DMS 273 (cell line): Measurements from ENCODE around the gene MROH9.
"Not testable (repeated sequence)": the region's sequence is repeated elsewhere in the genome, so short reads cannot be mapped to it uniquely, and the experiment has no call there.

Experiments
- DNase-seq: peaks from one replicate; lab custom pipeline; 2025; ENCODE audit not compliant: unreplicated experiment; lab: John Stamatoyannopoulos, UW

Gene MROH9

DNA sequence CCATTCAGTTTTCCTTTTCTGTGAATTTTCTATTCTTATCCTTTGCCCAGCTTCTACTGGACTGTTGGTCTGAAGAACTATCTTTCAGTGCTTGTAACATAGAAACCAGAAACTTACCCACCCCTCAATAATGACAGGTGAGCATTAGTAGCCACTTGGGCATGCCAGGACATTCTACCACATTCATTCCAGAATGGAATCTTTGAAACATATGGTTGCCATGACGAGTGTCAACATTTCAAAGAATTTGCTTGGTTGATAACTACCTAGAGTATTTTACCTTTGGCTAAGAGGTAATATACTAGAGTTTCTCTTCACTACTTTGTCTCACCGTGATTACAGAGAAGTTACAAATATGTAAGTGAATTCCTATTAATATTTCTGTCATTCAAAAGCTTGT, at the start of gene MROH9:
MROH9 (plus strand) TSS at position 304 of the 400 bp plus-strand sequence. CDS start 10,023 bp downstream, outside the sequence.
- DNase-seq: no peak

DNA sequence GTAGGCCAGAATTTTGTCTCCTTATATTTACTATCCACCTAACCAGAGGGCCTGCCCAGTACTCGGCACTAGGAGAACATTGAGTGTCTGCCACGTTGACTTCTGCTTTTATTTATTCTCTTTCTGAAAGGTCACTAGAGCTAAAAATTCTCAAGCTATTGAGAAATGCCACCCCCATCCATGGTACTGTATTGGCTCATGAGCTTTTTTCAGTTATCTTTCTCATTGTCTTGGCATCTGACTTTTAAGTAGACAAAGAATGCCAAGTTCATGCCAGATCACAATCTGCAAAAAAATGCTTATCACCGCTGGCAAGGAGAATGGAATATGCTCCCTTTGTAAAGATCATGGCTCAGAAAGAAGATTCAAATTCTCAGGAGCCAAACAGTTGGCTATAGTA, 49.8 kb upstream of the MROH9 start:
- no peak for DNase-seq

- no peak for DNase-seq
These were observed 48.9 kb upstream of the MROH9 start for GRCh38 chr1:170886460-170886859.

GRCh38 chr1:170887726-170888125, 47.6 kb upstream of the MROH9 start:
- DNase-seq: no peak

DNA sequence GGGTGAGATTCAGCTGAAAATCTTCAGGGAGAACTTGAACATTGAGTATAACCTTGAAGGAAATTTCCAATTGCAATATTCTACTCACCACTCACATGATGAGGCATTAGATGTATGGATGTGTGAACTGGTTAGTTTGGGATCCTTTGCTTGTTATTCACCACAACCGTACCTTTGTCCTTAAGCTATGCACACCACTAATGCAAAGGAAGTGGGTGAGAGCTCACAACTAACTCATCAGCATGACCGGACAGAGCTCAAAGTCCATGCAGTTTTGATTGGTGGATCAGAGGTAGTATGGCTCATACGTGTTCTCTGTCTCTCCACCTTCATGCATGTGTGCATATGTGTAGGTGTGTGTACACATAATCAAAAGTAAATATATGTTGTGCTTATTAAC, 43.5 kb upstream of the MROH9 start:
- no peak for DNase-seq

DNA sequence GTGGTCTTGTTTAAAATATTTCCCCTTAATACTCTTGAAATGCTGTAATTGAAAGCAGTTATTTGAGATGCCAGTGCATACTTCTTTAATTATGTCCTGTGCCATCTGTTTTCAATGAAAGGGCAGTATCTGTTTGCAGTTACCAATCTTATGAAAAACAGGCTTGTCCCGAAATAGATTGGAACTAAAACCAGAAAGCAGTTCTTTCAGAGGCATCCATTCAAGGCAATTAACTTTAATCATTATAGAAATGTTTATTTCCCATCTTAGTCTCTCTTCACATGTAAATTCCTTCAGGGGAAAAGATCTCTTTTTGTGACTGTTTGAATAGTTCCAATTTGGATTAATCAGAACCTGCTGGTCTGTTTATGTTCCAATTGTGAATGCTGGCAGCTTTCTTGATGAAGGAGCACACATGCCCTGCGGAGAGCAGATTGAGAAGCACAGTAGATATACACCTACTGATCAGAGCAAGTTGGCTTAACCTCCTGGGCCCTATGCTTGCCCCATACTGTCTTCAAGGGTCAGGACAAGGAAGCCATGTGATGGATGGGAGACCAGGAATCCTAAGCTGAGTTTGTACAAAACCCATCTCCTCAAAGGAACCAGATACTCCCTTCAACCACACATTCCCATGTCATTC, 41.6 kb upstream of the MROH9 start:
- no peak for DNase-seq

DNA sequence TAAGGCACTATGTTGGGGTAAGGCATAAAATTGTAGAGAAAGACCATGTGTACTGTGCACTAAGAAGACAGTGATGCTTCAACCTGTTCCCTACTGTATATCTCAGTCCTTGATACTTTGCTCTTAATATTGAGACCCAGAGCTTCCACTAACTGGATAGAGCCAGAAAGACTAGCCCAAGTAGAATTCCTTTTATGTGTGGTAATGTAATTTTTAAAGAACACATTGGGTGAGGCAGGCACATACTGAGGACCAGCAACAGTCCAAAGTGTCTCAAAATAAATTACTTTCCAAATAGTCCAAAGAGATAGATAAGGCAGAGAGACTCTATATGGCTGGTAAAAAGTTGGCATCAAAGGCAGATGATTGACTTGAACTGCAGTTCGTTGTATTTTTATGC, 31.4 kb upstream of the MROH9 start:
- no peak for DNase-seq

GRCh38 chr1:170908942-170909341, 26.4 kb upstream of the MROH9 start:
- DNase-seq: no peak

DNA sequence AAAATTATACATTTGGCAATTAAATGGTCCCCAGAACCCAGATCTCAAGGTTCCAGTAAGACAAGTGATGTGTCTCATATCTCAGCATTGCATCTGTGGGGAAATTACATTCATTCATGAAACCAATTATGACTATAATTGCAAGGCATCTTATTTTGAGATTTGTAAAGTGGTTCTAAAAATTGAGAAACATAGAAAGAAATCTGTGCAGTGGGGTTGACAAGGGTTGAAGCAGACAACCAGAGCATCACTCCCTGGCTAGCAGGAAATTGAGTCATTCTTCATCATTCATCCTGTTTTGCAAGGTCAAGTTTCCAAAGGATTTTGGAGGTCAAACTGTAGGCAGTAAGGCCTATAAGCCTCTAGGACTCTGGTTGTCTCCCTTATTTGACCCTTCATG, 25.1 kb upstream of the MROH9 start:
- DNase-seq: no peak

GRCh38 chr1:170917373-170917772, 18.0 kb upstream of the MROH9 start:
- no peak for DNase-seq

DNA sequence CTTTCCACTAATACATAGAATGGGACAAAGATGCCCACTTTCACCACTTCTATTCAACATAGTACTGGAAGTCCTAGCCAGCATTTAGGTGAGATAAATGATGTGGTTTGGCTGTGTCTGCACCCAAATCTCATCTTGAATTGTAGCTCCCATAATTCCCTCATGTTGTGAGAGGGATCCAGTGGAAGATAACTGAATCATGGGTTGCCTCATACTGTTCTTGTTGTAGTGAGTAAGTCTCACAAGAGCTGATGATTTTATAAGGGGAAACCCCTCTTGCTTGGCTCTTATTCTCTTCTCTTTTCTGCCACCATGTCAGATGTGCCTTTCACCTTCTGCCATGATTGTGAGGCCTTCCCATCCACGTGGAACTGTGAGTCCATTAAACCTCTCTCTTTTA, 10.7 kb upstream of the MROH9 start:
- DNase-seq: not testable (repeated sequence)

GRCh38 chr1:170927955-170928840, 7.1 kb upstream of the MROH9 start:
- no peak for DNase-seq

- DNase-seq: no peak
These were observed 5.9 kb upstream of the MROH9 start for GRCh38 chr1:170929412-170929834.

- peak; percentile 73 for DNase-seq
These were observed 5.3 kb upstream of the MROH9 start for GRCh38 chr1:170929835-170930554.

- DNase-seq: peak; percentile 6
These were observed 3.7 kb upstream of the MROH9 start for GRCh38 chr1:170931650-170932049.

DNA sequence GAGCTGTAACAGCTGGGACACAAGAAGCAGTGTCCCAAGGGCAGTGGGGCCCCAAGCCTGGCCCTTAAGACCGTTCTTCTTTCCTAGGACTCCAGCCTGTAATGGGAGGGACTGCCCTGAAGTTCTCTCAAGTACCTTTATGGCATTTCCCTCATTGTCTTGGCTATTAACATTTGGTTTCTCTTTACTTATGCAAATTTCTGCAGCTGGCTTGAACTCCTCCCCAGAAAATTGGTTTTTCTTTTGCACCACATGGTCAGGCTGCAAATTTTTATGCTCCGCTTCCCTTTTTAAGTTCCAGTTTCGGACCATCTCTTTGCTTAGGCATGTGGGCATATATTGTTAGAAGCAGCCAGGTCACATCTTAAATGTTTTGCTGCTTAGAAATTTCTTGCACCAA, 3.1 kb upstream of the MROH9 start:
- no peak for DNase-seq

- DNase-seq: no peak
These were observed 2.9 kb downstream of the MROH9 start for GRCh38 chr1:170938281-170938680.

DNA sequence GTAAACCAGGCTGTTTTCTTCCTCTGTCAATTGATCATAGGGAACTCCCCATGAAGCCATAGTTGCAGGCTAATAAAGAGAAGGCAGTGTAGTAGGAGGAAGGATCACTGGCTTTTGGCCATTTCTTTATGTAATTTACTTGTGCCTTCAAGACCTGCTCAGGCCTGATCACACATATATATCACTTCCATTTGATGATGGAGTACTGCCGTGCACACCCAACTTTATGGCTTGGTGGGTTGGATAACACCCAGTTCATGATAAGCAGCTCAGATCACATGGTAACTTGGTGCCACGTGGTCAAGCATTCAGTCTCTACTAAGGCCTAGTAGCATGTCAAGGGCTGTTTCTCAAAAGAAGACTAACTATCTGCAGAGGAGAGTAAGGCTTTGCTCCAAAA, 4.1 kb downstream of the MROH9 start:
- DNase-seq: no peak

- not testable (repeated sequence) for DNase-seq
These were observed 16.4 kb downstream of the MROH9 start for GRCh38 chr1:170951744-170952143.

- no peak for DNase-seq
These were observed 24.1 kb downstream of the MROH9 start for GRCh38 chr1:170959385-170959784.

DNA sequence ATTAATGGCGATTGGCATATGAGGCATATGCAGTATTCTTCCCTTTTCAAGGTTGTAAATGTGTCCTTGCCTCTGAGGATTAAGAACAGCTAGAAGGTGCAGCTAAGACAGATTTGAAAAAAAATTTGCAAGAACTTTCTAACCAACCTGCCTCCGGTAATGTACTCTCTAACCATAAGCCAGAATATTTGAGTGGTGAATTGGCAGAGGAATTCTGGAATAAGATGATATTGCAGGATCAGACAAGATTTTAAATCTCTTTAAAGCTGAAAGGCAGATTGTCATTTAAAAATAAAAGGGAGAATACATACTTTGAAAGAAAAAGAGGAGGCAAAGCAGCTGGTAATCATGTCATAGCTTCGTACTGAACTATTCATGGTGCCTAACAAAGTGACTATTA, 29.2 kb downstream of the MROH9 start:
- no peak for DNase-seq
